ENCODE measurements around the gene KIF23.

Gene KIF23

GRCh38 chr15:69395460-69395859, 18.7 kb upstream of the KIF23 start:
- DNase-seq = no peak

- no peak for DNase-seq
Observed at GRCh38 chr15:69395991-69396390, 18.2 kb upstream of the KIF23 start.

GRCh38 chr15:69398491-69398891, 15.7 kb upstream of the KIF23 start:
- no peak for DNase-seq

- DNase-seq = no peak
Observed at GRCh38 chr15:69400850-69401249, 13.3 kb upstream of the KIF23 start.

GRCh38 chr15:69402816-69403215, 11.3 kb upstream of the KIF23 start:
- no peak for DNase-seq

- DNase-seq = no peak
Observed at GRCh38 chr15:69403594-69403993, 10.6 kb upstream of the KIF23 start.

- DNase-seq = no peak
Observed at GRCh38 chr15:69405110-69405509, 9.0 kb upstream of the KIF23 start.

- DNase-seq = no peak
Observed at GRCh38 chr15:69407719-69408400, 6.3 kb upstream of the KIF23 start.

- DNase-seq = no peak
Observed at GRCh38 chr15:69408841-69409240, 5.3 kb upstream of the KIF23 start.

- no peak for DNase-seq
Observed at GRCh38 chr15:69410248-69410874, 3.8 kb upstream of the KIF23 start.

- DNase-seq = no peak
Observed at GRCh38 chr15:69412274-69412673, 1.9 kb upstream of the KIF23 start.

GRCh38 chr15:69412701-69413100, 1.4 kb upstream of the KIF23 start:
- DNase-seq = no peak

- no peak for DNase-seq
Observed at GRCh38 chr15:69414701-69415167, 585 bp downstream of the KIF23 start.

- DNase-seq = no peak
Observed at GRCh38 chr15:69415381-69415780, 1.2 kb downstream of the KIF23 start.

- no peak for DNase-seq
Observed at GRCh38 chr15:69417581-69417980, 3.4 kb downstream of the KIF23 start.

- DNase-seq = no peak
Observed at GRCh38 chr15:69421498-69421897, 7.3 kb downstream of the KIF23 start.

GRCh38 chr15:69422336-69422895, 8.3 kb downstream of the KIF23 start:
- DNase-seq = no peak

GRCh38 chr15:69424001-69424400, 9.9 kb downstream of the KIF23 start:
- DNase-seq = no peak

GRCh38 chr15:69424748-69425413, 10.7 kb downstream of the KIF23 start:
- DNase-seq = no peak

GRCh38 chr15:69433831-69434230, 19.7 kb downstream of the KIF23 start:
- no peak for DNase-seq

GRCh38 chr15:69434238-69434637, 20.1 kb downstream of the KIF23 start:
- no peak for DNase-seq

GRCh38 chr15:69434679-69435078, 20.5 kb downstream of the KIF23 start:
- no peak for DNase-seq

GRCh38 chr15:69435985-69436384, 21.8 kb downstream of the KIF23 start:
- DNase-seq = no peak

- no peak for DNase-seq
Observed at GRCh38 chr15:69436951-69437350, 22.8 kb downstream of the KIF23 start.

All from CD4-positive, alpha-beta T cell treated with Interleukin-17A for 1 hour (primary cell).